ENCODE results near the gene PI4KB. TPM values are rescaled to one million over a fixed set of nuclear protein-coding genes. Genes with fewer than 3 reads are reported as not detected.

PI4KB gene
- total RNA-seq, 4 donors from 2014 or later, result 50.0 to 73.1 (median 56.0) TPM

DNA sequence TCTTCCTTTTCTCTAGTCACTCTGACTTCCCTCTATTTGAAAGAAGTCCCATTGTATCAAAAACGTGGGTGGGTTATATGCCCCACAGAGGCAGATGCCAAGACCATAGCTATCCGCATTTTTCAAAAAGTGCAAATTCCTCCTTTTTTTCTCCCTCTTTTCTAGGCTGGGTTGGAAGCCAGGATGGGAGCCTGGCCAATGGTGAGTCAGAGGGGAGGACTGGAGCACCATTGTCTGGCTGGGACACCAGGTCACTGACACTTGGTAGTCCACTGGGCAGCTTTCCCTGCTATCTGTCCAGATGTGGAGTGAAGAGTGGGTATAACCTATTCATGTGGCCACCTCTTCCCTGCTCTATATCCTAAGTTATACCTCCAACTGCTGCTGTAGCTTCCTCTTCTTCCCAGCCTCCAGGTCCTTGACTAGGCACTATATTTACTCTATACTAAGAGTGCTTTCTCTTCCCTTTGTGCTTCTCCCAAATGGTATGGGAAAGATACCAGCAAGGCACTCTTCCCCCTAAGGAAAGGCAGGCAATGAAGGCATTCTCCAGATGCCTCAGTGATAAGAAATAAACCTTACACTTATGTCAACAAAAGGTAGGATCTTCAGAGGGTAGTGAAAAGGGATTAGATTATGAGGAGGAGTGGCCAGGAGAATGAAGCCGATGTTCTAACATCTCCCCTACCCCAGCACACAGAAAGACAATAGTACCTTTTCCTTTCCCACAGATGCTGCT lies 12.9 kb downstream of the PI4KB start:
- TF ChIP-seq, protein P1, sequence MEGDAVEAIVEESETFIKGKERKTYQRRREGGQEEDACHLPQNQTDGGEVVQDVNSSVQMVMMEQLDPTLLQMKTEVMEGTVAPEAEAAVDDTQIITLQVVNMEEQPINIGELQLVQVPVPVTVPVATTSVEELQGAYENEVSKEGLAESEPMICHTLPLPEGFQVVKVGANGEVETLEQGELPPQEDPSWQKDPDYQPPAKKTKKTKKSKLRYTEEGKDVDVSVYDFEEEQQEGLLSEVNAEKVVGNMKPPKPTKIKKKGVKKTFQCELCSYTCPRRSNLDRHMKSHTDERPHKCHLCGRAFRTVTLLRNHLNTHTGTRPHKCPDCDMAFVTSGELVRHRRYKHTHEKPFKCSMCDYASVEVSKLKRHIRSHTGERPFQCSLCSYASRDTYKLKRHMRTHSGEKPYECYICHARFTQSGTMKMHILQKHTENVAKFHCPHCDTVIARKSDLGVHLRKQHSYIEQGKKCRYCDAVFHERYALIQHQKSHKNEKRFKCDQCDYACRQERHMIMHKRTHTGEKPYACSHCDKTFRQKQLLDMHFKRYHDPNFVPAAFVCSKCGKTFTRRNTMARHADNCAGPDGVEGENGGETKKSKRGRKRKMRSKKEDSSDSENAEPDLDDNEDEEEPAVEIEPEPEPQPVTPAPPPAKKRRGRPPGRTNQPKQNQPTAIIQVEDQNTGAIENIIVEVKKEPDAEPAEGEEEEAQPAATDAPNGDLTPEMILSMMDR (IDR thresholded peaks at IDR 0.05; ENCODE audit: low read depth), result no peak

DNA sequence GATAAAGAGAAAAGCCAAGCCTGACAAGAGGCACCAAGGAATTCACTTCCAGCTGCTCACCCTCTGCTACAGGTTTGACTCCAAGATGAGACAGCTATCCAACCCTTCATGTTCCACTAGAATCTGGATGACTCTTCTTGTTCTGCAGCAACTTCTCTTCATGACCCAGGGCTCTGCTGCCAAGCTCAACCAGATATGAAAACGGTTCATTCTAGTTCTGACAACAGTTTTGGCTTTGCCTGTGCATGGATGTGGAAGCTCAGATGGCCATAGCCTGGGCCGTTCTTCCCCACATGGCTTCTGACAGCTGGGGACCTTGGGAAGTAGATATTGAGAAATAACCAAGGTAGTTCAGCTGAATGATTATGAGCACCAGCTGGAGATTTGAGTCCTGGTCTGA lies 13.7 kb downstream of the PI4KB start:
- TF ChIP-seq, protein P1 (IDR thresholded peaks at IDR 0.05; ENCODE audit: low read depth), result no peak

DNA sequence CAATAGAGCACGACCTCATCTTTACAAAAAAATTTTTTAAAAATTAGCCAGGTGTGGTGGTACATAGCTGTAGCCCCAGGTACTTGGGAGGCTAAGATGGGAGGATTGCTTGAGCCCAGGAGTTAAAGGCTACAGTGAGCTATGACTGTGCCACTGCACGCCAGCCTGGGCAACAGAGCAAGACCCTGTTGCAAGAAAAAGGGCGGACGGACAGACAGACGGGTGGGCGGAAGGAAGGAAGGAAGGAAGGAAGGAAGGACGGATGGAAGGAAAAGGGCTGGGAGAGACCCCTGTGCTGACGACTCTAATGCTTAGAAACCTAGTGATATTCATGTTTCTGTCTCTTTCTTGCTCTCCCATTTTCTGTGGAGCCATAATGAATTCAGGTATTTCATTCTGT lies 14.4 kb downstream of the PI4KB start:
- TF ChIP-seq, protein P1 (IDR thresholded peaks at IDR 0.05; ENCODE audit: low read depth), result no peak

DNA sequence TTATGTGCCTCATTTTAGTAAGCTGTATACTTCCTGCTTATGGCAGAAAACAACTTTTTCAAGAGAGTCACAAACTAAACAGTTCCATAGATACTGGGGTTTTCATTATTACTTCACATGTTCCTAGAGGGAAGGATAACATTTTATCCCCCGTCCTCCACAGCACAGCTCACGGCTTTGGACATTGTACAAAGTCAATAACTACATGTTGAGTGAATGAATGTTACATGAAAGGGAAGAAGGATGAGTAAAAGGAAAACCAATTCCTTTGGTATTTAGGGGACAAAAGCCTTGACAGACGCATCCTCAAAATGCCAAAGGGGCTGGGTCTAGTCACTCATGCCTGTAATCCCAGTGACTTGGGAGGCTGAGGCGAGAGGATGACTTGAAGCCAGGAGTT lies 14.8 kb downstream of the PI4KB start:
- TF ChIP-seq, protein P1 (IDR thresholded peaks at IDR 0.05; ENCODE audit: low read depth), result no peak

DNA sequence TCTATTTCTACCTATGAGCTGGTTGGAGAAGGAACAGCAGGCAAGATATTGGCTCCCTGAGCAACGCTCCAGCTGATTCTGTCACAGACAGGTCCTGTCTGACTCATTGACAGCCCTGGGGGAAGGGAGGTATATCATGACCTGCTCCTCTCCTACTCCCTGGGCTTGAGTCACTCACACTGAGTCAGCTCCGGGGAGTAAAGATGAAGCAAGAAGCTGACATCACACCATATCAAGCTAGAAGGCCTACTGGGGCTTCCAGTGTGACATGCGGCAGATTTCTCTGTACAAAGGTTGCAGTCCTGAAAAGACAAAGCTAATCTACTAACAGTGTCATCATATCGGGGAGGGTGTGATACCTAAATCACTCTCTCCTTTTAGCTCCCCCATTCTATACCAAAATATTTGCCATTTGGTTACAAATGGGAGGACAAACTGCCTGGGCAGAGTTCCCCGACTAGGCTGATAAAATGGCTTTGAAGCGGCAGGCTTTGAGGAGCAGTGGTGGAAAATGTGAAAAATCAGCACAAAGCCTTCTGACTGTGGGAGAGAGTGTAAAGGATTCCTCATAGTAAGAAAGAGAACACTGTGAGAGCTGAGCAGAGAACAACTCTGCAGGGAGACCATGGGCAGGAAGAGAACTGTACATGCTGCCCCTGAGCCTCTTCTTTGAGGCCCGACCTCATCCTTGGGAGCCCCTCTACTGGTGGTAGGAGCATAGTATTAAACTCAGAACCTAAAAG lies 15.5 kb downstream of the PI4KB start:
- TF ChIP-seq, protein P1 (IDR thresholded peaks at IDR 0.05; ENCODE audit: low read depth), result no peak

DNA sequence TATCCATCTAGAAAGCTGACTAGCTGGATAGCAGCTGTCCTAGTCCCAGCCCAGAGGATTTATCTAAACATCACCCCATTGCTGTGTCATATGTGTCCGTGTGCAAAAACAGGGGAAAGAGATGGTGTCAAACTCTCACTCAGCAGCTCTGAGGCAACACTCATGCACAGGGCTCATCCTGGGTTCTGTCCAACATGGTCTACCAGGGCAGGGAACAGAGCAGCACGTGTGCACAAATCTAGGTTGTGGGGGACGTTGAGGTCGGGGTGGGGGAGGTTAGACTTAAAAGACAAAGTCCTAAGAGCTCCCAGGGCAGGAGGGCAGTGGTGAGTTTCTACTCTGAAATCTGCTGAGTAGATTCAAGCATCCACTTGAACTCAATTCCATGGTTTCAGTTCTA lies 16.2 kb downstream of the PI4KB start:
- TF ChIP-seq, protein P1 (IDR thresholded peaks at IDR 0.05; ENCODE audit: low read depth), result no peak

DNA sequence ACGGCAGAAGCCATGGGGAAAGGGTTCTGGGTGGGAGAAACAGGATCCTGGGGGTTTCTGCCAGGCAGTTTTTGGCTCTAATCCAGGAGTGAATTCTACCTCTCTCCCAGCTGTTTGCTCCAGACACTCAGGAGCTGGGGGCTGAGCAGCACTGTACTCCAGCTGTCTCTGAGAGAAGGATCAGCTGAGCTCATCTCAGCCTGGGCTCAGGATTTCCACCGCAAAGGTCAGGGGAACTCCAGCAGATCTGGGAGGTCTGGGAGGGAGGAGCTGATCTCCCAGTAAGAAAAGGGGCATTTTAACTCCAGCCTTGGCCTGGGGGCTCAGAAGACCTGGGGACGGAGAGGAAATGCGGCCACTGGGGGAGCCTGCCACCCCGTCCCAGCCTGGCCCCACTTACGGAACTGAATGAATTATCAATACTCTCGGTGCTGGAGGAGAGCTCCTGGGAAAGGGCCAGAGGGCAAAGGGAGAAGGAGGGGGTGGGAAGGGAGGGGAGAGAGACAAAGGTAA lies 17.3 kb downstream of the PI4KB start:
- TF ChIP-seq, protein P1 (IDR thresholded peaks at IDR 0.05; ENCODE audit: low read depth), result no peak
